Activated gamma-delta T cell treated with anti-CD3 and anti-CD28 coated beads, Interleukin-2, amount 50 U/mL, for 16 hours (primary cell): ENCODE data around the gene ACIN1.

Experiments
- DNase-seq: peaks from one replicate; pipeline ENCODE4 v3.0.0-alpha.2; 2020; ENCODE audit warnings: low read depth

ACIN1 gene

GRCh38 chr14:23079716-23080115 is 15.2 kb downstream of the ACIN1 start:
- DNase-seq = no peak

- DNase-seq = no peak
These were observed 16.2 kb downstream of the ACIN1 start for GRCh38 chr14:23078692-23079116.

DNA sequence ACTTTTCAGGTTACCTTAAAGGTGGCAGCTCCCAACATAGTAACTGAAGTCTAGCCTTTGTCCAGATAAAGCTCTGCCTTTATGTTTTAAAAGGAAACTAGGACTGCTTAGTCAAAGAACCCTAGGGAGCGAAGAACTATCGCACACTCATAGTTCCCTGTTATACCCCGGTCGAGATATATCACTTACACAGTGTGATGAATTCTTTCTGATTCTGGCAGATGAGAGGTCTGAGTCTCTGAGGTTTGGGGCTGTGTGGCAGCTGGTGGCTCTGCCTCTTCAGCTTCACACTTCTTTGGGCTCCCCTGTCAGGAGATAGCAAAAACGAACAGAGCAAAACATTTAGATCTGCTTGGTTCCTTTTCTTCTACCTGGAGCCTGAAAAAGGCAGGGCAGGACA is 17.0 kb downstream of the ACIN1 start:
- DNase-seq = no peak

- DNase-seq = no peak
These were observed 18.0 kb downstream of the ACIN1 start for GRCh38 chr14:23076785-23077408.

DNA sequence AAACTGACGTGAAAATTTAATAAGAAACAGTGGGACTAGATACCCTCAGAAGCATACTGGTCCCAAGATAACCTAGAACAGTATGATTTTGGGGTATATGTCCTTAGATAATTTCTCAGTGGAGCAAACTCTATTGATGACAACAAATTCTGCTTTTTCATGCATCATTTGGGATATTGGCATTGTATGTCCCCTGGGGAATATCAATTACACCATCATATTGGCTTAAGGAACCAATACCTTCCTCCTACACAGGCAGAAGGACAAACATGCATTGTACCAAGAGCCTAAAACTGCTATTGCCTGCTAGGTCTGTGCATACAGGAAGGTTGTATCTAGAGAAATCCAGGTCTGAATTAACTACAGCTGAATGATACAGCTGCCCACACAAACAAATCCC is 20.0 kb downstream of the ACIN1 start:
- DNase-seq = no peak

DNA sequence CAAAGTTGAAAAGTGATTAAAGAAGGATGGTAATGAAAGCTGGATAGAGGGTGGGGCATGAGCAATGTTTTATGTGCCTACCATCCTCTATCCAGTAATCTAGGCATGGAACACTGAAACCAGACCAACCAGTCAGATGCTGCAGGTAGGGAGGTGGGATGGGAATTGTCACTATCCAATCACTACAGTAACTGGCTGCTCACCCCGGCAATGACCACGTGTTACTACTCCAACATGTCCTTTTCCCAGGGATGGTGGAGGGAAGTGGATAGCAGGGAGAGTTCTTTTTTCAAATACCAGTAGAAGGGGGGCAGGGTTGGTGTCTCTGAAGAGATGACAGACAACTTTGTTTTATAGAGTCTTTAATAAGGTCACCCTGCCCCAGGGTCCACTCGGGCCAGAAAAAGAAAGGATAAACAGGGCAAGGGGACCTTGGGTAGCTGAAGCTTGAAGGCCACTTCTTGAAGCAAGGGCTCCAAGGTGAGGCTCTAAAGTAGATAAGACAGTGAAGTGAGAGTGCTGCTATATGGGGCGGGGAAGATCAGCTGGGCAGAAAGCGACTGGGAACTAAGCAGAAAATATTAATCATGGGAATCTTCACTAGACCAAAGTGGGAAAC is 22.9 kb downstream of the ACIN1 start:
- DNase-seq = no peak

- peak; percentile 64 for DNase-seq
These were observed 23.6 kb downstream of the ACIN1 start for GRCh38 chr14:23071244-23071920.

DNA sequence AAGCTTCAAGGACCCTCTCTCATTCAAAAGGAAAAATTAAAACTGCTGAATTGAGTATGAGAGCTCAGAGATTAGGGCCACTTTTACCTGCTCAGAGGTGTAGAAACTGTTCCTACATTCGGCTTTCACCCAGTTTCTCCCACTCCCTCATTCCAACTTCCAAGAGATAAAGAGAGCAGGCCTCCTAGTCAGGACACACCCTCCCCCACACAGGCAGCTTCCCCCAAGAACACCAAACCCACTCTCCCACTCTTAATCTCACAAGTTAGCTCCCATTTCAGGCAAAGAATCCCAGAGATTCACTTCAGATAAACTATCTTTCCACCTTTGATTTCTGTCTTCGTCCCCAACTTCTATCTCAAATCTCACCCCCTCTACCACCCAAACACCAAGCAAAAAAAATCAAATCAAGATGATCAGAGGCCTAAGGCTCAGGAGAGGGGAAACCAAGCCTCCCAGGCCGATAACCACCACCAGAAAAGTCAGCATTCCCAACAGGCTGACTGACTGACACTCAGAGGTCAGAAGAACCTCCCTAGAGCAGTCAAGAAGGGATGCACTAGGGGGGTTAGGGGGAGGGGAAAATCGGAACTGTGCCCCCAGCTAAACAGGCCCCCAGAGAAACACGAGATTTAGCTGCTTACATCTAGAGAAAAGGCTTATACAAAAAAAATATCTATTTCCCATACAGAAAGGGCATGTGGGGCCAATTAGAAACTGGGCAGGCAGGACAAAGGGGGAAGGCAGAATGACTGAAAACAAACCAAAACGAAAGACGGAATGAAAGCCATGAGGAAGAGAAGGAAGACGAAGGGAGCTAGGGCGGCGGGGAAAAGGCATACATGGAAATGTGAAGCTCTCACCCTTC is 24.4 kb downstream of the ACIN1 start:
- DNase-seq = no peak

GRCh38 chr14:23069413-23069806 is 25.5 kb downstream of the ACIN1 start:
- no peak for DNase-seq

GRCh38 chr14:23068789-23069412 is 26.0 kb downstream of the ACIN1 start:
- peak; percentile 60 for DNase-seq

DNA sequence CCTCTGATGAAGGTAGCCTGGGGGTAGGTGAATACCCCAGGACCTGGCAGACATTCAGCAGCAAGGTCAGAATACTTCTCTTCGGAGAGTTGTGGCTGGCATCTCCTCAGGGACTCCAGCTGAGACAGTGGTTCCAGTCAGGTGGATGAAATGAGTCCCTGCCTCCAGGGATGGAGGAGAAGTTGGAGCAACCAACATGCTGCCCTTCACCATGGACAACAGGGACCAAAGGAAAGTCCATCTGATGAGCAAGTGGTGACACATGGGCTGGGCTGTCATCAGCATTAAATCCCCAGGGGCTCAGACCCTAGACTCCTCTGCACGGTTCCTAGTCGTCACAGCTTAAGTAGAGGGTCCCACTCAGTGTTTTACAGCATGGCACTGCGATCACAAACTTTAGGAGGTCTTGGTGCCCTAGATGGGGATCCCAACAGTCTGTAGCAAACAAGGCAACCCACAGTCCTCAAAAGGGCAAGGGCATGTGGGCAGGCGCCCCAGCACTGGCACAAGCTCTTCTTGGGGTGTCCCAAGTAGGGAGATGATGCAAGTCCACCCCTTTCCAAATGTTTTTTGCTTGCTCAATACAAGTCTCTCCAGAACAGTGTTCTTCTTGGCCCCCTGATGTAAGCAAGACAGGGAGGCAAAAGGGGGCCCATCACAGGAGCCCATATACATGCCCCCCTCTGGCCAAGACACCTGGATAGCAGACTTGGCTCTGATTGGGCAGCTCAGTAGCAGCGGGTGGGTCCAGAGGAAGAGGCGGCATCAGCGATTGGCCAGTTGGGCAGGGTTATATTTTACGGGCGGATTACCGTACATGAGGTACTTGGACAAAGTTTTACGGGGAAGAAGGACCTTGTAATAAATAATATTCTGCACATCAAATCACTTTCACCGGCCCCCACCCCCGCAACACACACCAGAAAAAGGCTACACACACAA is 26.8 kb downstream of the ACIN1 start:
- DNase-seq = no peak

GRCh38 chr14:23066855-23067744 is 27.8 kb downstream of the ACIN1 start:
- no peak for DNase-seq

DNA sequence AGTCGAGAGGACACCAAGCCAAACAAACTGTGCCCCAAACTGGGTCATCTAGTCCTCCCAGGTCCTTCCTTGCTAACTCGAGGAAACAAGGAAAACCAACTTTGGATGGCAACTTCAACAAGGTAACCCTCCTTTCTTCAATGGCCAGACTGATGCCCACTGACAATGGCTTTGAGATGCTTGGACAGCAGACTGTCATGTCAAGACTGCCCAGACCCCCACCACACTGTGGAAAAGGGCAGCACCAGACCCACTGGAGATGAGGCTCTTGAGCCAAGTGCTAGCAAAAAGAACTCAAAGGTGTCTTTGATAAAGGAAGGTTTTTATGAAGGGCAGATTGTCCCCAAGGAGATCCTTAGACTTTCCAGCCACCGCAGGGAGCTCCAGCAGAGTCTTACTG is 28.6 kb downstream of the ACIN1 start:
- DNase-seq = no peak

- no peak for DNase-seq
These were observed 31.3 kb downstream of the ACIN1 start for GRCh38 chr14:23063601-23064000.

DNA sequence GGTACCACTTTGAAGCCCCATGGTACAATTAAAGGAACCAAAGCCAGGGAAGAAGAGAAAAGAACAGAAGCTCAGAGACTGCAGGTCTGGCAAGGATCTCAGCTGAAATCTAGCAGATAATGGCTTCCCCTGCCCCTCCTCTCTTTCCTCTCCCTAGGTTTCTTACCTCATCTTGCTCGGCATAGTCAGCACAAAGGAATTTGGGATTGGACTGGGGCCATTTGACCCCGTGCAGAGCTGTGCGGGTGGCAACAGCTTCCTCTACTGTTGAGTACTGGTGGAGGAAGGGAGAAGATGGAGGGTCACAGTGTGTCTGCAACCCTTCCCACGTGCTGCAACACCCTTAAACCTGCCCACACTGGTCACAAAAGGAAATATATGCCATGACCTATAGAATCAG is 32.9 kb downstream of the ACIN1 start:
- no peak for DNase-seq

DNA sequence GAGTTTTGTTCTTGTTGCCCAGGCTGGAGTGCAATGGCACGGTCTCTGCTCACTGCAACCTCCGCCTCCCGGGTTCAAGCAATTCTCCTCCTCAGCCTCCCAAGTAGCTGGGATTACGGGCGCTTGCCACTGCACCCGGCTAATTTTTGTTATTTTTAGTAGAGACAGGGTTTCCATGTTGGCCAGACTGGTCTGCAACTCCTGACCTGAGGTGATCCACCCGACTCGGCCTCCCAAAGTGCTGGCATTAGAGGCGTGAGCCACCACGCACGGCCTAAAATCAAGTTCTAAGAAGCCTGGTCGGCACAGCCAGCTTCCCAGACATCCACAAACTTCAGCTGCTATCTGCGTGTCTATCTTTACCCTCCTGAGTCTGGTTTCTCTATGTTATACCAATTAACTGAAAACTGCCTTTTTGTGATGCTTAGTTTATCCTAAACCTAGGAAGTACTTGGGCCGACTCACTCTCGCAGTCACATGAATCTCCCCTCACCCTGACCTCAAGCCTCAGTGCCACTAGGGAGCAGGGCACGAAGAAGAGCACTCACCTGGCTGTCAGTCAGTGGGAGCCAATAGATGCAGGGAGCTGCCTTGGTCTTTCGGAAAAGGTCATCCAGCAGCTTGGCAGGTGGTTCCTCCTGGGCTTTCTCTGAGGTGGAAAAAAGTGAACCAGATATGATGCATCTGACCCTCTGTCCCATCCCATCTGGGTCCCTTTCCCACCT is 34.2 kb downstream of the ACIN1 start:
- no peak for DNase-seq

- DNase-seq = no peak
These were observed 36.1 kb downstream of the ACIN1 start for GRCh38 chr14:23058654-23059504.
